ENCODE measurements around the gene KIF26B.

- no peak for TF ChIP-seq CTCF (IDR thresholded peaks at IDR 0.05; ENCODE audit: low read depth, low read length)
- TF ChIP-seq MAX (IDR thresholded peaks at IDR 0.05; ENCODE audit: low read depth, low read length), result no peak
These were observed 134.0 kb downstream of the KIF26B start for GRCh38 chr1:245288796-245289195.

All from NB4 (cell line).